Stimulated activated CD8-positive, alpha-beta memory T cell treated with anti-CD3 and anti-CD28 coated beads, Interleukin-4, amount 100 ng/mL, for 4 hours (primary cell): Measurements from ENCODE around the gene VOPP1.
A peak's percentile ranks its signal among the peaks of the same experiment; 100 is the strongest.
"Not testable (repeated sequence)": the region's sequence is repeated elsewhere in the genome, so short reads cannot be mapped to it uniquely, and the experiment has no call there.

Source experiments
- DNase-seq, 2 donors: peaks; one replicate each; pipeline ENCODE4 v3.0.0-alpha.2; 2020; ENCODE audit warnings: low read depth in 2 of 2, low spot score in 1 of 2

Gene VOPP1, protein sequence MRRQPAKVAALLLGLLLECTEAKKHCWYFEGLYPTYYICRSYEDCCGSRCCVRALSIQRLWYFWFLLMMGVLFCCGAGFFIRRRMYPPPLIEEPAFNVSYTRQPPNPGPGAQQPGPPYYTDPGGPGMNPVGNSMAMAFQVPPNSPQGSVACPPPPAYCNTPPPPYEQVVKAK

DNA sequence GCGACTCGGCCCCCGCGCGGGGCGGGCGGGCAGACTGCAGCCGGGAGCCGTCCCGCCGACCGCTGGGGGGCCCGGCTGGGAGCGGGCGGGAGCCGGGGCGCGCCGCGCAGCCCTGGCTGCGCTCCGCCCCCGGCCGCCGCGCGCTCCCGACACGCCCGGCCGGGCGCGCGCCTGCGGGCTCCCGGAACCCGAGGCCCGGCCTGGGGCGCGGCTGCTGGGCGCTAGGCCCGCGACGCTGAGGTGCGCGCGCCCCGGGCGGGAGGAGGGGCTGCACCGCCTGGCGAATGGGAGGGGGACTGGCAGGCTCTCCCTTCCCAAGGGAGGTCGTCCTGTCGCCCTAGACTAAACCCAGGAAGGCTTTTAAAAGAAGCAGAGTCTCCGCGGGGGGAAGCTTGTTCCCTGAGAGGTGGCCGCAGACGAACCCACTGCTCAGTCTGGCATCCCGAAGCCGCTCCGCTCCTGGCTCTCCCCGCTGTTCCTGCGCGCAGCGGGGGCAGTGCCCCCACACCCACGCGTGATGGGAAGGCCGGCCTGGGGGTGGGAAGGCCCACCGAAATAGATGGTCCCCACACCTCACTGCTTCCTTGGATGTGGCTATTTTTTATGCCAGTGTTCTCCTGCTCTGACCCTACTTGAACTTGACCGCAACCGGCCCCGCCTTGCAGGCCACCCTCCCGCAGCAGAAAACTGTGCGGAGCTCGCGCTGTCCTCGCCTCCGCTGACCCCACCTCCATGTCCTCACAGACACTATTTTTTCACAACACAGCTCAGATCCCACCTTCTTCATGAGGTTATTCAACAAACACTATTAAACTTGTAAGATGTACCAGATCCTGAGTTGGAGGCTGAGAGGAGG, at the start of gene VOPP1:
Gene VOPP1 (minus strand): TSS at position 125 of the 856 bp plus-strand sequence. CDS start 178 bp downstream, outside the sequence.
- DNase-seq: peak in 1 of 2 donors; percentile 22

DNA sequence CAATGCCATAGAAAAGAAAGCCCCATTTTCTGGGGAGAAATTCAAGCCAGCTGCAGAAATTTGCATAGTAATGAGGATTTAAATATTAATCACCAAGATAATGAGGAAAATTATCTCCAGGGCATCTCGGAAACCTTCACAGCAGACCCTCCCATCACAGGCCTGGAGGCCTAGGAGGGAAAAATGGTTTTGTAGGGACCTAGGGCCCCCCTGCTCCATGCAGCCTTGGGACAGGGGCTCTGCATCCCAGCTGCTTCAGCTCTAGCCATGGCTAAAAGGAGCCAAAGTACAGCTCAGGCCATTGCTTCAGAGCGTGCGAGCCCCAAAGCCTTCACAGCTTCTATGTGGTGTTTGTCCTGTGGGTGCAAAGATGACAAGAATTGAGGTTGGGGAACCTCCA, 46.6 kb upstream of the VOPP1 start:
- DNase-seq: no peak

DNA sequence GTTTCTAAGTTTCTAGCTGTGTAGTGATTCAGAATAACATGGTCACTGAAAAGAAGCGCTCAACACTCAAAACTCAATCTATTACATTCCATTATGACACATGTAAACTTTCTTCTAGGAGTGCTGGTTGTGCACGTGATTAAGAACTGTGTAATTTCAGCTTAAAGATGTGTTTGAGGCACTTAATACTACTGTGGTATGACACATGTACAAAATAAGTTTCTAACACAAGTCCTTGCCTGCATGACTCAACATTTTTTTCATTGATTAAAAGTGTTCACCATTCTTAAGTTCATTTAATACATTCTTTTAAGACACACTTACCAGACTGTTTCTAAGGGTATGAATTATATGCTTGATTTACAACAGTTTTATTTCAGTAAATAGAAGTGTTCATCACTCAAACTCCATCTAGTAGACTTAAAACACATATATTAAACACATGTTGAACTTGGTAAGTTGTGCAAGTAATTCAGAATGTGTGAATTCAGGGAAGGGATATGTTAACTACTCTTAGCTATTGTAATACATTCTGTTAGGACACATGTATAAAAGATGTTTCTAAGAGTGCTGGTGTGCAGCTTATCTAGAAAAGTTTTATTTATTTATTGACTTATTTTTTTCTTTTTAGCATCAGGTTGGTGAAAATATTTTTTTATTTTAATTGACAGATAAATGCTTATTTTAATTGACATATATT, 42.2 kb upstream of the VOPP1 start:
- DNase-seq: not testable (repeated sequence)

DNA sequence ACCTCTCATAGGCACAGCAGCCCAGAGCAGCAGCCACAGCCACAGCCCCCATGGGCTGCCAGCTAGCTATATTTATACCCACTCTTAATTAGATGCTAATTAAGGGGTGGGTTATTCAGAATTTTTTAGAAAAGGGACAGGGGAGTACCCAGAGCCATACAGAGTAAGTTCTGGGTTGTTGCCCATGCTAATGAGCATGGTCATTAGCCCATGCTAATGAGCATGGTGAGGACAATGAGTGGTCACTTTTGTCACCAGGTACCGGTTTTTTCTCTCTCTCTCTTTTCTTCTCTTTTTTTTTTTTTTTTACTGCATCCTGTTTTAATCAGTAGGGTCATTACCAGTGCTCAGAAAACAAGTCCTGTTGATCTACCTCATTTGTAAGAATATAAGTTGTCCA, 37.4 kb upstream of the VOPP1 start:
- DNase-seq: not testable (repeated sequence)

DNA sequence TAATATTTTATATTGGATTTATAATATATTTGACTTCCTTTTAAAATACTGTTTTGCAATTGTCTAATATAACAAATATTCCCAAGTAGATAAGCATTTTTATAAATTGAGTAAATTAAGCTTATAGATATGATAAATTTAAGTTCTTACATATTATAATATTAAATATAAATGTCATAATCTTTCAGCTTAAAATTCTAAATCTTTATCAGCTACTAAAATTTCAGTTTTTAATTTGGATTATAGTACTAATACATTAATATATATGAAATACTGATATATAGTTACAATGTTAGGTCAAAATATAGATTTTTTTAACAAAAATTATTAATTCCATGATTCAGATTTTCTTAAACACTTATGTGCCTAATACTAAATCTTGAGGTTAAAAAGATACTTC, 33.4 kb upstream of the VOPP1 start:
- DNase-seq: not testable (repeated sequence)

DNA sequence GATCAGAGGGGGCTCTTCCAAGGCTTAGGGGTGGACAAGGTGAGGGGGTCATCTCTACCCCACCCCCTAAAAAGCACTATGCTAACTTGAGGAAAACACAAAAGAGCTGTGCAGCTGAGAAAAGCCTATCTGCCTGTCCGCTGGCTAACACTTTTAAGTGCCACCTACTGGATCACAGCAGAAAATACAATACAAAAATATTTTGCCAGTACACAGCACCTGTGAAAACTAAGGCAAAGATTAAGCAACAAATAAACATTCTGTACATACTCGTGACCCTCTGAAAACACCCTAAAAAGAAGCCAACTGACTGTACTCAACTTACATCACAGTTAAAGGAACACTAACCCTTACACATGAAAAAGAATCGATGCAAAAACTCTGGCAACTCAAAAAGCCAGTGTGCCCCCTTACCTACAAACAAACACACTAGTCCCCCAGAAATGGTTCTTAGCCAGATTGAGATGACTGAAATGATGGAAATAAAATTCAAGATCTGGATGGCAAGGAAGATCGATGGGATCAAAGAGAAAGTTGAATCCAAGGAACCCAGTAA, 25.7 kb upstream of the VOPP1 start:
- DNase-seq: not testable (repeated sequence)

DNA sequence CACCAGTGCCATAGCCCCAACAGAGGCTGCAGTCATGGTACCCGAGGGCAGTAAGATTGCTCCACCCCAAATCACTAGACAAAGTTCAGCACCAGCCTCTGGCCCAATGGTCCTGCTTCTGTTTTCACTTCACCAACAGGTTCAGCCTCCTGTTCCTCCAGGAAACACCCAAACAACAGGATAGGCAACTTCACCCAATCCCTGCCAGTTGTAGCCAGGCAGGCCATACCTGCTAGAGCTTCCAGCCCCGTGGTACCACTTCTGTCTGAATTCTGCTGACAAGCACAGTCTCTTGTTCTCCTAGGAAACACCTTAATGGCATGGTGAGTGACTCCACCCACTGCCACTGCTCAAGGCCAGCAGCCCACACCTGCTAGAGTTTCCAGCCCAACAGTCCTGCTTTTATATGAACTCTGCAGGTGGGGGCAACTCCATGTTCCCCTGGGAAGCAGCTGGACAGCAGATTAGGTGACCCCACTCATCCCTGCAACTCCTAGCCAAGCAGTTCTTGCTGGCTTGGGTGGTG, 25.0 kb upstream of the VOPP1 start:
- DNase-seq: not testable (repeated sequence)

DNA sequence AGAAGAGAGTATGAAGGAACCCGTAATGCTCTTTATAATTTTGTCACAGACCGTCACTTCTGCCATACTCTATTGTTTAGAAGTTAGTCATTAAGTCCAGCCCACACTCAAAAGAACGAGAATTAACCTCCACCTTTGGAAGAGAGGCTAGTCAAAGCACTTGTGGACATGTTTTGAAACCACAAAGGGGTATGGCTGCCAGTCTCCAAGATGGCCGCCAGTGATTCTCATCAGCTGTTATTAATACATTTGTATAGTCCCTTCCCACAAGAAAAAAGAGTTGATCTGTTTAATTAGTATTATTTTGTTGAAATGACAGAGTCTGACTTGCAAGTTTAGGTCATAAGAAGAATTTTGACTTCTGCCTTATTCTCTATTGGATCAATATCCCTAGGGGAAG, 23.2 kb upstream of the VOPP1 start:
- DNase-seq: no peak

DNA sequence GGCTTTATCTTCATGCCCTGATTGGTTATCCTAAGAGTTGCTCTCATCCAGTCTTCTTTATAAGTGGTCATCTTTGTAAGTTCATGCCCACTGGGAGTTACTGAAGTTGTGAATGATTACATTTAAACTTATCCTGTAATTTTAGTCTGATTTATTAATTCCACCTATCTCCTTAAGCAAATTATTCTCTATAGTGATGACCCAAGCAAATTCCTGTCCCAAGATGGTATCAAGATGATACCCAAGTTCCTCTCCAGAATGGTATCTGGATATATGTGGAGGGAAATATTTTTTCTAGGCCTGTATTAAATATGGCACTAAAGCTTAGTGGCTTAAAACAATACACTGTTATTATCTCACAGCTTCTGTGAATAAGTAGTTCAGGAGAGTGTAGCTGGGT, 22.6 kb upstream of the VOPP1 start:
- DNase-seq: no peak

DNA sequence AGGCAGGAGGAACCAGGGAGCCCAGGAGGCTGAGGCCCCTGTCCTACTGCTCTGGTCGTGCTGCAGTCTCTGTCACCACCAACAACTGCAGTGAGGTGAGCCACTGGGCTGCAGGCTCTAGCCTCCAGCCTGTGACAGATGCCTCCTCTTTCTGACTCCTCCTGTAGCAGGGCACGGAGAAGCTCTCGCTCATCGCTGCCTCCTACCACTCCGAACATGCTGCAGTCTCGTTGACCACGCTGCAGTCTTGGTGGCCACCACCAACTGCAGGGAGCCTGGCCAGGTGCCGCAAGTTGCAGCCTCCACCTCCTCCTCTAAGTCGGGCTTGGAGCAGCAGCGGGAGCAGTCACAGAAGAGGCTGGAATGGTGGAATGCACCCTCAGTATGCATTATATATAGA, 22.1 kb upstream of the VOPP1 start:
- DNase-seq: no peak

DNA sequence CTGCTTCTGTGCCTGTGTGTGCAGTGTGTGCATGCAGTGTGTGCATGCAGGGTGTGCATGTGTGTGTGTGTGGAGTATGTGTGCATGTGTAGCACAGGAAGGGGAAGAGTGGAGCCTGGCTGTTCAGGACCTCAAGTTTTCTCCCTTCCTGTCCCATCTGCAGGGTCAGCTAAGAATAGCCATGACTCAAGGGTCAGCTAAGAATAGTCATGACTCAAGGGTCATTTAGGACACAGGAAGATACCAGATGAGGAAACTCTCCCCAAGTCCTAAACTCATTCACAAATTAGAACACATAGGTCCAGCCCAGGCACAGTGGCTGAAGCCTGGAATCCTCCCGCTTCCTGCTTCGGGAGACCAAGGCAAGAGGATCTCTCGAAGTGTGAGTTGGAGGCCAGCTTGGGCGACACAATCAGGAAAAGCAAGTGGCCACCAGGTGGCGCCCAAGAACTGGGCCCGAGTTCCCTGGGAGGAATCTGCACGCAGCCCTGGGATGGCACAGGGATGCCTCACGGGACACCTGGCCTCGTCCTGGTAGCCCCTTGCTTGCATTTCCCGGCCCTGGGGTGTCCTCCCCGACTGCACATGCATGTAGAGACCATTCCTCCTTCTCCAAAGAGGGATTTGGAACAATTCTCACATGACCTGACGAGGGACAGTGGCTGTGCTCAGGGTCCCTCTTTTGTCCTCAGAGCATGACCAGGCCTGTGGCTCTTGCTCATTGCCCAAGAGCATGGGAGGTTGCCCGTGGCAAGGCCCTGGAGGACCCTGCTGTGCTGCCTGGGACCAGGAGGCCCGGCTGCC, 21.4 kb upstream of the VOPP1 start:
- DNase-seq: peak; percentile 24 to 55

DNA sequence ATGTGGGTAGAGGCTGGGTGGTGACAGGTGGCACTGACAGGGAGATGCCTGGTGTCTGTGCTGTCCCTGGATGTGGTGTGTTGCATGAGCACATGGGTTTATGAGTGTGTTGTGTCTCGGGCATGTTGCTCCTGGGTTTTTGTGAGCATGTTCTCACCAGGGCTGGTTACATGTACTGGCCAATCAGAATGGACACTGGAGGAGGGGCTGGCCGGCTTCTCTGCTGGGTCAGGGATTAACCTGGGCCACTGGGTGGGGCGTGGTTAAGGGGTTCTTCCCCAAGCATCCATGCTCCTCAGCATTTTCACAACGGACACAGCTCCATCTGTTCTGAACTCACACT, 20.8 kb upstream of the VOPP1 start:
- no peak for DNase-seq

DNA sequence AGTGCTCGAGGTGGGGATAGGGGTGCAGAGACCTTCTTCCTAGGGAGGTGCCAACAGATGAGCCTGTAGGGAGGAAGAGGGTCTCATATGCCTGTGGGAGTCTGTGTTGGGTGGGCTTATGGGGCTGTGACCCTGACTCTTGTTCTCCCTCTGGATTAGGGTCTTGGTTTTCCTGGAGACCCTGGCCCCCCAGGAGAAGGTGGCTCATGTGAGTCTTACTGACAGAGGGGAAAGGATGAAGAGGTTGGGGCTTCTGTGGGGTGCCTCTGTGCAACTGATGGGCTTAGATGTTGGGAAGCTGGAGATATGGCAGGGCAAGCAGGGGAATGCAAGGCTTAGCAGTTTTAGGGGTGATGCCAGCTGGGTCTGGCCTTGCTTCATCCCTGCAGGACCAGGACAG, 20.2 kb upstream of the VOPP1 start:
- no peak for DNase-seq

DNA sequence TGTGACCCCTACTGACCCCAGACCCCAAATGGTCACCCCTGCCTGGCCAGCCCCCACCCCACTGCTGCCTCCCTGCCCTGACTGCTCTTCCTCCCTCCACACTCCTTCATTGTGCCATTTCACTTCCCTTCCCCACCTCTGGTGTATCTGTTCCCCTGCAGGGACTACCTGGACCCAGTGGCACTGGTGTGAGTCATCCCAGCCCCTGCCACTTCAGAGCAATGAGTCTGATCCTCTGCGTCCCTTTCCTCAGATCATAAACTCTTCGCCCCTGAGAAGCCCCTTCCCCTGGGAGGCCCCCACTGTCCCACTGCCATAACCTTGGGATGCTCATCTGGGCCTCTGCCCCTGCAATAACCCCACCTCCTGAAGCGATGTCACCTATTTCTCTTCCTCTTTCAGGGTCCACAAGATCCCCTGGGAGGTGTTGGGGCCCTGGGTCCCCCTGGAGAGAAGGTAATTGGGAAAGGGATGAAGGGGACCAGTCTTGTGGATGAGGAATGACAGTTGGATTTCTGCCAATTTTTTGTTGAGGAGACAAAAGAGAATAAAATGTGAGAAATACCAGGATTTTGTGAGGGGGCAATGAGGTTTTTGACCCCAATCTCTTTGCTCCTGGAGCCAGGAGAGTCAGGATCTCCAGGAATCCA, 19.1 kb upstream of the VOPP1 start:
- no peak for DNase-seq

DNA sequence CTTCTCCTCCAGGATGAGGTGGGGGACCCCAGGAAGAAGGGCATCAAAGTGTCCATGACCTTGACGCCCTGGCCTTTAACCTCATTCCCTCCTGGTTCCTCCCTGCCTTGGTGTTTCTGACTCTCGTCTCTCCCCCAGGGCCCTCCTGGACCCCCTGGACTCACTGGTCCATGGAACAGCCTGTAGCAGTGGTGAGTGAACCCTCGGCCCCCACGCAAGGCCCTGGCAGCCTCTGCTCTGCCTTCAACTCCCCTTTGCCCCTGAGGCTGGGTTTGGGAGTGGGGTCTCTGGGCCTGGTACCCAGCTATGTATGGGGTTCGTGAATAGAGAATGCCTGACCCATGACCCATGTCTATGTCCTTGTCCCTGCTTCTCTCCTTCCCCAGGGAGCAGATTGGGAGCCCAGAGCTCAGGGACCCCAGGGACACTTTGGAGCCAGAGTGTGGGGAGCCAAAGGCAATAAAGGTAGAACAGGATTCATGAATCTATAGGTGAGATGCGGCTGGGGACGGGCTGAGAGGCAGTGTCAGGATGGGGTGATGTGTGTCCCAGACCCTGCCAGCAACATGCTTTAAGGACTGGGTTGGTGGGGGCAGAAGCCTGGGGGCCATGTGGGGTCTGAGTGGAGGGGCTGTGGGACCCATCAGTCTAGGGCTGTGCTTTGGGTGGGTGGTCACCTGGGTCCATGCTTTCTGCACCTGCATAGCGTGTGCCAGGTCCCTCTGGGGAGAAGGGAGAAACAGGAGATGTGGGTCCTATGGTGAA, 18.4 kb upstream of the VOPP1 start:
- DNase-seq: no peak

DNA sequence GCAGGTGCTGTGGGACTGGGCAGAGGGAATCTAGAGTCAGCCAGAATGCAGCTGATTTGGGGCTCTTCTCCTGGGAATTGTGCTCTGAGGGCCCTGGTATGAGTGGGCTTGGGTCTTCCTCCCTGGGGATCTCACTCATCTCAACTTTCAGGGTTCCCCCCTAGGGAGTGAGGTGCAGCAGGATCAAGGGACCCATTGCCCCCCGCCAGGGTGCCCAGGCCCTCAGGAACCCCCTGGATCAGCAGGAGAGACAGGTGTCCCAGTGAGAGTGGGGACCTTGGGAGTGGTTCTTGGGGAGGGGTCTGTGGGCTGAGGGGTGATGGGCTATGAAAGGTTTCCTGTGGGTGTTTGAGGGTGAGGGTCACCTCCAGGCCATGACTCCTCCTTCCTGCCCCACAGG, 17.6 kb upstream of the VOPP1 start:
- no peak for DNase-seq

DNA sequence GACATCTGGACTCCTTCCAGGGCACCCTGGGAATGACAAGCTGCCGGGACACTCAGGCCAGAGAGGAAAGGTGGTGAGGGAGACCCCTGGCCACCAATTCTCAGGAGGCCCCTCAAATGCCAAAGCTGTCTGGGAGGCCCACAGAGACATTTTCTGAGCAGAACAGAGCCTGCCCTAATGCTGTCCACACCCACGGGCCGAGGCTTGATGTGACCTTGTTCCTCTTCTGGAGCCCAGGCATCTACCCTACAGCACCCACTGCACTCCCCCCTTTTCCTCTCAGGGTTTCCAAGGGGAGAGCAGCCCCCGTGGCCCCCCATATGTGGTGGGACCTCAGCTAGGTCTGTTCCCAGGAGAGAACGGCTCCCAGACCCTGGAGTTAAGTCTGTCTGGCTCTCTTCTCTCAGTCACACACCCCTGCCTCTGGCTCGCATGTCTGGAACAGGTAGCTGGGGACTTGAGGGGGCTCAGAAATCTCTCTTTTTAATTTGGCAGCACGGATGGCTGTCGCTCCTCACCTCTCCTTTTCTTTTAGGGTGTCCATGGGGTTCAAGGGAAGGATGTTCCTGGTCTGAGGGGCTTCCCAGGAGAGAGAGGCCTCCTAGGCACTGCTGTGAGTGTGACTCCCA, 16.8 kb upstream of the VOPP1 start:
- no peak for DNase-seq

DNA sequence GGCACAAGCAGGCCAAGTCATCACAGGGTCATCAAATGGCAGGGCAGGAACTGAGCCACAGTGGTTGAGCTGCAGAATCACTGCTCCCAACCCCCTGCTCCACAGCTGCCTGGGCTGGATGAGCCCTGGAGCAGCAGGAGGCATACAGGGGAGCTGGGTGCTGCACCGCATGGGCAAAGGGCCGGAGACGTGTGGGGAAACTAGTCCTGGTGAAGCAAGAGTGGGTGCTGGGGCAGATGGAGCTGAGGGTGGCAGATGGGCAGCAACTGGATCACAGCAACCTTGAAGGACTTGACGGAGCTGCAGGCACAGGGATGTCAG, 16.0 kb upstream of the VOPP1 start:
- no peak for DNase-seq

DNA sequence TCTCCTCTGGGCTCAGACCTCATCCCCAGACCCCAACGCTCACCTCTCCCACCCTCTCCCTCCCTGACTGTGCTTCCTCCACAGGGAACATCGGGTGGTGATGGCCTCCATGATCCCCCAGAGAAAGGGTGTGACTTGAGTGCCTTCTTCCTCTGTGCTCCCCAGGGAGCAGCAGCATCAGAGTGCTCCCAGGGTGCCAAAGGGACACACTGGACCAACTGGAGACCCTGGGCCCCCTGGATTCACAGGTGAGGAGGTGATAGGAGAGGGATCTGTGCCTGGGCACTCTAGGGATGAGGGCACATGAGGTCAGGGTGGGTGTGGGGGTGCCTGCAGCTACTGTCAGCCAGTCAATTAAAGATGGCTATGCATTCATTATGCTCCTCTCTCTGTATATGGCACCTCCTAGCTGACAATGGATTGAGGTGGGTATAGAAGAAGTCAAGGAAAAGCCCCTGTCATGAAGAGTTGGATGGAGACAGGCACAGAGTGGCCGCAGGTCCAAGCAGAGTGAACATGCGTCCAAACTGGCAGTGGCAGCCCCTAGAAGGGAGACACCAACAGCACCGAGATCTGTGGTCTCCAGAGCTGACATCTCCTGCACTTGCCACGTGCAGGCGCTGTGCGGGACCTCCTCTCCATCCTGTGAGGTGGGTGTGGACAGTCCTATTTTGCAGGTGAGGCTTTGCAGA, 15.5 kb upstream of the VOPP1 start:
- no peak for DNase-seq
